Measurements from ENCODE around the gene BOLL. TPM values are rescaled to one million over a fixed set of nuclear protein-coding genes. Genes with fewer than 3 reads are reported as not detected.

BOLL gene
- total RNA-seq, 2 donors from 2014 or later = not detected

DNA sequence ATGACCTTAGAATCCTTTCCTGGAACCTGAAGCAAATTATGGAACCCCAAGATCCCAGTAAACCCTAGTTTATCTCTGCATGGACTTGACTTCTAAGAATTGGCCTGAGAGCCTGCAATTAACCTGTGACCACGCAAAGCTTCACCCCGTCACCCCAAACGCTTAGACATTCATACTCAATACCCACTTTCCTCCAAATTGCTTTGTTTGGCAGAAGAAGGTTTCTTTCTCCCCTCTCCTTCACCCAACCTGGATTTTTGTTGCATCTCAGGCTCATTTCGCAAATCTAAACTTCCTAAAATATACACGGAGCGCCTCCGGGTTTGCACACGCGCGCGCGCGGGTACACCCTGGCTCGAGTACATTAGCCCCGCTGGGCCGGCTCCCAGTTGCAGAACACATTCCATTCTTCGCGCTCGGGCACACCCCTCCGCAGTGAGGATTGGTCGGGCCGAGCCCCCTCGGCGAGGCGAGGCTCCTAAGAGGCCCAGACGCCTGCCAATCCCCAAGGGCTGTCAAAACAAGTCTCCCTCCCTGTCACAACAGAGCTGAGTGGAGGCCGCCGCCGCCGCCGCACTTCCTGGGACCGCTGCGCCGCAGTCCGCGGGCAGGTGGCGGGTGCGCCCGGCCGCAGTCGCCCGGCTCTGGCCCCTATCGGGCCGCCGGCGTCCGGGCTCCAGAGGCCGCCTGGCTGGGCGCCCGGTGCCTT, 19.1 kb upstream of the BOLL start, which contains the start of gene PLCL1:
Gene PLCL1, plus strand, starts transcription at position 545 of the 709 bp plus-strand sequence.
- Mint-ChIP-seq H3K27ac (peak within 1 kb of the TSS; percentile 79 to 86), H3K9me3 (no peaks in the 10 kb centered on the region), H3K36me3 (peaks cover 0 to 9% of the 10 kb centered on the region in 2 donors)
- peak; percentile 87 to 94 for DNase-seq (ENCODE audit: low spot score in 2 of 2)
- peak; percentile 99 for ATAC-seq

DNA sequence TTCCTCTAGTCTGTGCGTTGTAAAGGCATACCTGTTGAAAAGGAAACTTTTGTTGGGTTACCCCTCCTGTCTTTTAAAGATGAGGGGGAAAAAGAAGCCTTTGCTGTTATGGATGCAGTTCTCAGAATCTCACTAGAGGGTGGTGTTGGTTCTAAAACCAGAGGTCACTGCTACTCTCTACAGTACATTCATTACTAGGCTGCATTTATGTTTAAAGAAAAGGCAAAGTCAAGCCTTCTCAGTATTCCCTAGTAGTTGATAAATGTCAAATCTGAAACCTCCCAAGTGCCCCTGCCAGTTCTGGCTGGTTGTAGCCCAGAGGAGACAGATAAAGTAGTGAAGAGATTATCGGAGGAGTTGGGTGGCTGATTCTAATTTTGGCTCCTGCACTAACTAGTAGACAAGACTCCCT, 17.9 kb upstream of the BOLL start:
- DNase-seq (ENCODE audit: low spot score in 2 of 2) (peak in 1 of 2 donors; percentile 29), ATAC-seq (peak; percentile 21 to 37)
- Mint-ChIP-seq H3K27ac (no peak overlapping the region), H3K9me3 (no peaks in the 10 kb centered on the region), H3K36me3 (peaks cover 0 to 9% of the 10 kb centered on the region in 2 donors)

DNA sequence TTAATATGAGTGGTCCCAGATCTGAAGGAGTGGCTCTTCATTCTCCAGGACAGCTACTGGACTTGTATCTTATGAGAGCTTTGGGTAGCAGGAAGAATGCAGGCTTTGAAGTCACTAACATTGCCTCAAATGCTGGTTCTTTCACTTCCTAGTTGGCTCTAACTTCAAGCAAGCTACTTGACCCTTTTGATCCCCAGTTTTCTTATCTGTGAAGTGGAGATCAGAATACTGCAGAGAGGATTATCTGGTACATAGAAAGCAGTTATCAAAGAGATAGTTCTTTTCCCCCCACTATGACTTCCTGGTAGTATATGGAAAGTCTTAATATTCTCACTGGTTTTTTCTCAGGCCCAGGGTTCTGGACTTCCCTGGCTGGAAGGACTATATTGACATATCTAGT, 15.9 kb upstream of the BOLL start:
- DNase-seq (ENCODE audit: low spot score in 2 of 2) (no peak), ATAC-seq (no peak)

DNA sequence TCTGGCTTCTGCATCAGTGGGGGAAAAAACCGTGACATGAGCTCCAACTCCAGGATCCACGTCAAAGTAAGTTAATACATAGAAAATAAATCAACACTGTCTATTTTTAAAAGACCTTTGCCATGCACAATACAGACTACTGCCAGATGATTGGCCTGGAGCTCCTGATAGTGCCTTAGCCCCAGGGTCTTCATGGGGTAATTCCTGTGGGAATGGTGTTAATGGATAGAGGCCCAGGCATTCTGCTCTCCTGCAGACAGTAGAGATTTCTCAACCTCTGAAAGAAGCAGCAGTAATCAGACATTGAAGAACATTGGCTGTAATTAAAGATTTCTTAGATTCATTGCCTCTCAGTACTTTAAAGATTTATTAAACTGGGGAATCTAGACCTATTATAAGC, 15.0 kb upstream of the BOLL start:
- no peaks in the 10 kb centered on the region for H3K9me3 Mint-ChIP-seq
- no peak for ATAC-seq
- peaks cover 0 to 4% of the 10 kb centered on the region in 2 donors for H3K36me3 Mint-ChIP-seq
- H3K27ac Mint-ChIP-seq = no peak overlapping the region
- DNase-seq (ENCODE audit: low spot score in 2 of 2) = no peak

More for the DNA sequence above, 15.9 kb upstream of the BOLL start:
- Mint-ChIP-seq H3K36me3 (peaks cover 4 to 8% of the 10 kb centered on the region in 2 donors), H3K27ac (no peak overlapping the region), H3K9me3 (no peaks in the 10 kb centered on the region)

DNA sequence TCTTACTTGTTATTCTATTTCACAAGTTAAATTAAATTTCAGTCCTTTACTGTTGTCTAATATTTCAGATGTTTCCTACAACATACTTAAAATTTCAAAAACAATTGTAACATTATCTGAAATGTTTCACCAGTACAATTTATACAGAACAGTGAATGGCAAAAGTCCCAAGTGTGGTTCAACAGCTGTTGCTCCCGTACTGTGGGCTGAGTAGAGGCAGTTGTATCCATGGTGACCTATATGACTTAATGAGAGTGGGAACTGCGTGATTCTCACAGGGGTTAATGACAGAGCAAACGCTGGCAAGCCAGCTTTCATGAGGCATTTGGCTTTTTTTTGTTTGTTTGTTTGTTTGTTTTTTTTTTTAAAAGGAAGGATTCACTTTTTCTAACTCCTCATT, 13.9 kb upstream of the BOLL start:
- ATAC-seq = no peak
- H3K9me3 Mint-ChIP-seq = no peaks in the 10 kb centered on the region
- peaks cover 0 to 4% of the 10 kb centered on the region in 2 donors for H3K36me3 Mint-ChIP-seq
- no peak for DNase-seq (ENCODE audit: low spot score in 2 of 2)
- H3K27ac Mint-ChIP-seq = no peak overlapping the region

DNA sequence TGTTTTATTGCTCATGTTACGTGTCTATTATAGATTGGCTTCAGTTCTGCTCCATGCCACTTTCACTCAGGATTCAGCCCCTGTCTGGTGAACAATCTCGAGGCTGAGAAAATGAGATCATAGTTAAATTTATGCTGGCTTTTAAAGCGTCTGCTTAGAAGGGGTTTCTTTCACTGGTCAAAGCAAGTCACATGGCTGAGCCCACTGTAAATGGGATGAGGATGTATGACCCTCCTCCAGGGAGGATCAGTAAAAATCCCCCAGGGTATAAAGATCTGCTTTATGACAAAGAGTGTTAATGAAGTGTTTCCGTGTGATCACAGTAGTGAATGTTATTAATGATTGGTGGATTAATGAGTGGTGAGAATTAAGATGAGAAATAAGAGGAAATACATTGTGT, 13.1 kb upstream of the BOLL start:
- no peaks in the 10 kb centered on the region for H3K9me3 Mint-ChIP-seq
- DNase-seq (ENCODE audit: low spot score in 2 of 2) (no peak), ATAC-seq (no peak)
- no peak overlapping the region for H3K27ac Mint-ChIP-seq
- H3K36me3 Mint-ChIP-seq = peaks cover 0 to 4% of the 10 kb centered on the region in 2 donors

DNA sequence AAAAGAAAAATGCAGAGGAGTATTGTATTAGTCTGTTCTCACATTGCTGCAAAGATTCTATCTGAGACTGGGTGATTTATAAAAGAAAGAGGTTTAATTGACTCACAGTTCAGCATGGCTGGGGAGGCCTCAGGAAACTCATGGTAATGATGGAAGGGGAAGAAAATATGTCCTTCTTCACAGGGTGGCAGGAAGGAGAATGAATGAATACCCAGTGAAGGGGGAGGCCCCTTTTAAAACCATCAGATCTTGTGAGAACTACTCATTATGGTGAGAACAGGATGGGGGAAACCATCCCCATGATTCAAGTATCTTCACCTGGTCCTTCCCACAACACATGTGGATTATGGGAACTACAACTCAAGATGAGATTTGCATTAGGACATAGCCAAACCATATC, 10.2 kb upstream of the BOLL start:
- Mint-ChIP-seq H3K9me3 (no peaks in the 10 kb centered on the region), H3K36me3 (peaks cover 0 to 4% of the 10 kb centered on the region in 2 donors), H3K27ac (peak overlapping the region in 1 of 2 donors; percentile 42)
- no peak for DNase-seq (ENCODE audit: low spot score in 2 of 2)
- peak; percentile 55 to 96 for ATAC-seq

DNA sequence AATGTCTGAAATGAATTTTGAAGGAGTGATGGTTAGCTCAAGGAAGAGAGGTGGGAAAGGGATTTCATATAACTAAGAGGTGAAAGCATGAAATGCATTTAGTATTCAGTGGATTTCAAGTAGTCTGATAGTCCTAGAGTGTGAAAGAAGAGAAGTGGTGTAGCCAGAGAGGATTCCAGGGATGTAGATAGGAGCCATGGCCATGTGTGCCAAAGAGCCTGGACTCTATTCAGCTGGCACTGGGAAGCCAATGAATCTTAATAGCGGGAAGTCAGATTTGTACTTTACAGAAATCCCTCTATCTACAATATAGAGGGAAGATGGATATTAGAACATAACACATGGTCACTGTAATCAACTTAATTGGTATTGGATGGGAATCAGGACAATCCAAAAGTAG, 8.3 kb upstream of the BOLL start:
- Mint-ChIP-seq H3K36me3 (peaks cover 0 to 4% of the 10 kb centered on the region in 2 donors), H3K9me3 (no peaks in the 10 kb centered on the region), H3K27ac (no peak overlapping the region)
- ATAC-seq = no peak
- DNase-seq (ENCODE audit: low spot score in 2 of 2) = no peak

DNA sequence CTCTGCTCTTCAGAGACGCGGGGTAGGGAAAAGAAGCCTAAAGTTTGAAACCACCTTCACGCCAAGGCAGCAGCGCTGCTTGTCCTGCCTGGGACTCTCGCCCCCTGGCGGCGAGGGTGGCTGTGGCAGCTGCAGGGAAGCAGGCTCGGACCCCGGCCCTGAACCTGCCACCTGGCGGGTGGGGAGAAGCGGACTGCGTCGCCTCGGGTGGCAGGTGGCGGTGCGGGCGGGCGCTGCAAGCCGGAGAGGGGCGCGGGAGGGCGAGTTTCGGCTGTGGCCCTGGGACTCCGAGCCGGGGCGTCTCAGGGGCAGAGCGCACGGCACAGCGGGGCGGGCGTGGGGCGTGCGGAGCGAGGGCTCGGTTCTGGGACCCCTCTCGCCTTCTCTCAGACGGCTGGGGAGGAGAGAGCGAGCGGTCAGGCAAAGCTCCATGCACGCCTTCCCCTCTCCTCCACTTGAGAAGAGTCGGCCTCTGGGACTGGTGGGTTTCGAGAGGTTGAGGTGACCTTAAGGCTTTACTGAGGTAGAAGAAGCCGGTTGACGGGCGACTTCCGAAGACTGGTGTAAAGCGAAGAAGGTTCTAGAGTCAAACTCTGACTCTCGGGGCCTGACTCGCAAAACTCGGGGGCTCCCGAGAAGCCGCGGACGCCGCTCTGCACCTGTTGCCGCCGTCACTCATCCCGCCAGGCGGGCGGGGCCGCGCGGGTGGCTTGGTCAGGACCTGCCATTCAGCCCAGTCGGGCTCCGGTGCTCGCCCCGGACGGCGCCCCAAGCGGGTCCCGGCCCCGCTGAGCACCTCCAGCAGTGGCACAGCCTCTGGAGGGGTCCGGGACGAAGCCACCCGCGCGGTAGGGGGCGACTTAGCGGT, 1.1 kb upstream of the BOLL start:
- Mint-ChIP-seq H3K36me3 (no peaks in the 10 kb centered on the region), H3K27ac (no peak overlapping the region), H3K9me3 (no peaks in the 10 kb centered on the region)
- ATAC-seq (peak; percentile 71 to 83), DNase-seq (ENCODE audit: low spot score in 2 of 2) (peak; percentile 65 to 84)

DNA sequence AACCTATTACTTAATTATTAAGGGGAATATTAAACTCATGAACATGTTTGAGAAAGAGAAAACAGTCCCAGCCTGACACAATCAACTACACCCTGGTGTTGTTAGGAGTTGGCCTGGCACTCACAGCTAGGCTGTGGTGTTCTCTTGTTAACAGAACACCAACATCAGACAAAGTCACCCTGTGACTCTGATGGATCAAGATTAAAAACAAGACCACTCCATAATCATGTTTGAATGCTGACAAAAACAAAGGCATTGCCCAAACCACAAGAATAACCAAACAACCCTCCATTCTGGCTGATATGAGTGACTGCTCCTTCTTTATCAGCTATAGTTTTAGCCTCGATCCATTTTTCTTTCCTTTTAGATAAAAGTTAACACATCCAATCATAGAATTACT, 3.0 kb downstream of the BOLL start:
- Mint-ChIP-seq H3K9me3 (no peaks in the 10 kb centered on the region), H3K36me3 (no peaks in the 10 kb centered on the region), H3K27ac (no peak overlapping the region)
- peak in 1 of 2 donors; percentile 50 for ATAC-seq
- DNase-seq (ENCODE audit: low spot score in 2 of 2) = no peak

DNA sequence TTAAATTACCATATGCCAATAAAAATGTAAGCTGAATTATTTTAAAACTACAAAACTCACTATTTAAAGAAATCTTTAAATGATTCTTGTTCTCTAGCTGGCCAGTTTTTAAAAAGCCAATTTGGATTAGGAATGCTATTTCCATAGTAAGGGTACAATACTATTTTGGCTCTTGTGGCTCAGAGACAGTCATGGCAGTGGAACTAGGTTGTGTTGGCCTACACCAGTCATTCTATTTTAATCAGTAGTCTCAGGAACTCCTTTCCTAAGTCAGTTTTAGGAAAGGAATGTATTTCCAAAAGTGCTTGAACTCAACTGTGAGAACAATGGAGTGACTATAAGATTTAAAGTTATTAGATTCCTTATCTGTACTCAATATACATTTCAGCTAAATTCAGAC, 5.9 kb downstream of the BOLL start:
- no peak overlapping the region for H3K27ac Mint-ChIP-seq
- no peak for ATAC-seq
- H3K9me3 Mint-ChIP-seq = no peaks in the 10 kb centered on the region
- no peak for DNase-seq (ENCODE audit: low spot score in 2 of 2)
- no peaks in the 10 kb centered on the region for H3K36me3 Mint-ChIP-seq

DNA sequence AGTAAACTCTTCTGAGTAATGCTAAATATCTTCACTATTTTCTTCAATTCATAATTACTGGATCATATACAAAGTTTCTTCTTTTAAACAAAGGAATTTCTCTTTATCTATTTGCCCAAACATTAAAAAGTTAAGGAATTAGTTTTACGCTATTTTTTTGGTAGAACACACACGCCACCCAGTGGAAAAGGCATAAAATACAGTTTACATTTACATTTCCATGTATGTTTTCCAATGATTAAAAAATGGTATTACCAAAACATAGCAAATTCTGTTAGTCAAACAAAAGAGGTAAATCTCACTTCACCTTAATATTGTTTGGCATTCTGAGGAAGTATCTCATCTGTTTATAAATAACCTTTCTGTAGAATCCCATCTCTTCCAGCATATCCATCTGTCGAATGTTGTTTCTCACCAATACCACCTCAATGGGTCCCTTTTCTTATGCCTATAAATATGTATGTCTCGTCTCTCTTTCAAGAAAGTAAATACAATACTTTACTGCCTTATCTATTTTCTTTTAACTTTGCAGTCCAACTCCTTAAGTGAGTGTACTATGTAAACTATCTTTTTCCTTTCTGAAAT, 7.2 kb downstream of the BOLL start:
- H3K9me3 Mint-ChIP-seq = no peaks in the 10 kb centered on the region
- no peak overlapping the region for H3K27ac Mint-ChIP-seq
- no peak for ATAC-seq
- H3K36me3 Mint-ChIP-seq = no peaks in the 10 kb centered on the region
- peak in 1 of 2 donors; percentile 43 for DNase-seq (ENCODE audit: low spot score in 2 of 2)

DNA sequence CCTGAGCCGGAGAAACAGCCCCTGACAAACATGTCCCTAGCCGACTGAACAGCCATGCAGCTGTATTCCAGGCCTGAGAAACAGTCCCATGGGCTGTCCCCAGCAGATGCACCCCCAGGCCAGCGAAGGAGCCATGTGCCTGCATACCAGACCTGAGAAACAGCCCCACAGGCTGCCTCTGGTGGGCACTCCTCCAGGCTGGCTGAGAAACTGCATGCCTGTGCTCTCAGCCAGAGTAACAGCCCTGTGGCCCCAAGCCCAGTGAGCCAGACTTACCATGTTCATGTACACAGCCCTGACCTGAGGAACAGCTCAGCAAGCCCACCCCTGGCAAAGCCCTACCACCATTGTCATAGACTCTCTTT, 24.8 kb downstream of the BOLL start:
- H3K9me3 Mint-ChIP-seq = peaks cover 6 to 17% of the 10 kb centered on the region in 2 donors
- peaks cover 11 to 18% of the 10 kb centered on the region in 2 donors for H3K36me3 Mint-ChIP-seq
- DNase-seq (ENCODE audit: low spot score in 2 of 2) (no peak), ATAC-seq (no peak)
- no peak overlapping the region for H3K27ac Mint-ChIP-seq

DNA sequence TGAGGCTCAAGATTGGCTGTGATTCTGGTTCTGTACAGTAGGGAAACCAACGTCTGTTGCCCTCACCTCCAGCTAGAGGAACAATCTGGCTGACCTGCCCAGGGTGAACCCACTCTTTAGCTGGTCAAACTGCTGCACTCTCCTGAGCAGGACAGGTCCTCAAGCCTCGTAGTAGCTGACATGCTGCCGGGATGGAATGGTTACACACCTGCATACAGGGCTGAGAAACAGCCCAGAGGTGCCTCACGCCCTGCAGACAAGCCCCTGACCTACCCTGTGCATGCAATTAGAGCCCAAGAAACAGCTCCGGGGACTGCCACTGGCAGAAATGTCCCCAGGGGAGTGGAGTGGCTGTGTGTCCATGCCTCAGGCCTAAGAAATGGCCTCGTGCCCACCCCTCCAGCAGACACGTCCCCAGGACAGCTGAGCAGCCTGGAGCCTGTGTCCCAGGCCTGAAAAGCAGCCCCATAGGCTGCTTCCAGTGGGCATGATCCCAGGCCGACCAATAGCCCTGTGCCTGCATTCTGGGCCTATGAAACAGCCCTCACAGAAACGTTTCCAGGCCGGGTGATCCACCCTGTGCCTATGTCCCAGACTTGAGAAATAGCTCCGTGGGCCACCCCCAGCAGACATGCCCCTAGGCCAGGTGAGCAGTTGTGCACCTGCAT, 25.4 kb downstream of the BOLL start:
- Mint-ChIP-seq H3K9me3 (peaks cover 6 to 17% of the 10 kb centered on the region in 2 donors), H3K27ac (no peak overlapping the region), H3K36me3 (peaks cover 11 to 18% of the 10 kb centered on the region in 2 donors)
- ATAC-seq (no peak), DNase-seq (ENCODE audit: low spot score in 2 of 2) (no peak)

DNA sequence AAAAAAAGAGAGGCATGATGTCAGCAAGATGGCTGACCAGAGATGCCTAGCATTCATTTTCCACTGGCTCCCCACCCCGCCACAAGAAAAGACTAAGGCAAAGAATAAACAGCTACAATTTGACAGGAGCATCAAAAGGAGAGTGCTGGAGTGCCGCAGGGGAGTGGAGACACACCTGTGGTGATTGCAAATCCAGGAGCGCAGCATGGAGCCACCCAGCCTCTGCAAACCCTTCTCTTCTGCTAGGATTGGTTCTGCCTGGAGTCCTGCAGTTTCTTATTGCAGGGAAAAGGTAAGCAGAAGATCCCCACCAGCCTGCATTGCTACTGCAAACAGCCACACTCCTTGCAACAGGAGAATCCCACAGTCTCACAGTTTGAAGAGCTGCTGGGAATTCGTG, 26.1 kb downstream of the BOLL start:
- H3K9me3 Mint-ChIP-seq = peaks cover 6 to 17% of the 10 kb centered on the region in 2 donors
- ATAC-seq (no peak), DNase-seq (ENCODE audit: low spot score in 2 of 2) (no peak)
- no peak overlapping the region for H3K27ac Mint-ChIP-seq
- H3K36me3 Mint-ChIP-seq = peaks cover 11 to 18% of the 10 kb centered on the region in 2 donors

DNA sequence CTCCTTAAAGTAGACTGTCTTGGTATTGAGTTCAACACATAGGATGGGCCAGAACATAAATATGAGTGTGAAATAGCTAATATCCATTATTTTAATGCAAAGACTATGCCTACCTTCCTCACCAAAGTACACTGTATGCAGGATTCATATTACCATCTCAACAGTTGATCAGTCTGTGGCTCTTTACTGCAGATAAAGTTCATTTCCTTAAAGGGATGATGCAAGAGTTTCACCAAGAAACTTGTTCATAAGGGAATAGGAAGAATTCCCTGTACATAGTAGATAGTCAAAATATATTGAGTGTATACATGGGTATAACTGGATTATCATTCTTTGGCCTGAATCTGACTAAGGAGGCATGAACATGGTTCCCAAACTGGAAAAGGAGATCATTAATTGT, 44.9 kb downstream of the BOLL start:
- no peak overlapping the region for H3K27ac Mint-ChIP-seq
- ATAC-seq (no peak), DNase-seq (ENCODE audit: low spot score in 2 of 2) (no peak)
- no peaks in the 10 kb centered on the region for H3K36me3 Mint-ChIP-seq
- H3K9me3 Mint-ChIP-seq = no peaks in the 10 kb centered on the region

Data from activated naive CD4-positive, alpha-beta T cell treated with anti-CD3 and anti-CD28 coated beads, Interleukin-2, amount 50 U/mL, for 72 hours (primary cell).